GM19438 (cell line): ENCODE measurements around the gene LY6G6D.

Experiments
- ATAC-seq: cut with Tn5 transposase; IDR thresholded peaks from one replicate; pipeline ENCODE4 v1.9.1; 2021; ENCODE audit warnings: low read depth; ENCODE audit not compliant: unreplicated experiment

LY6G6D gene

GRCh38 chr6:31717499-31718222 is 2.5 kb downstream of the LY6G6D start:
- ATAC-seq: no peak

DNA sequence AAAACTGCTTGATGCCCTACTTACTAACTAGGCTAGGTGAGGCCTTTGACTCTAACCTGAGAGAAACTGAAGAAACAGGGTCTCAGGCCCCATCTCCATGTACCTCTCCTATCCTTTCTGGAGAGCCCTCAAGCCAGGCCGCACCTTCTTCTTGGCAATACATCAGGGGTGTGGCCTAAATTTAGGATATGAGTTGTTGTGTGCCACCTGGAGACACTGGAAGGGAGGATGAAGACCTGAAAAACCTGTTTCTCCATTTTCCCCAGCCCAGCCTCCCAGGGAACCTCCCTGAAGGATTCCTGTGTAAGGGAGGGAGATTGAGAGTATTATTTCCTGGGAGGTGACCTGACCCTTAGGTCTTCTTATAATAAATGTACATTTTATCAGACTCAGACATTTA is 3.1 kb downstream of the LY6G6D start:
- ATAC-seq: no peak

- no peak for ATAC-seq
These were observed 3.9 kb downstream of the LY6G6D start for GRCh38 chr6:31719001-31719400.

- ATAC-seq: no peak
These were observed 5.1 kb downstream of the LY6G6D start for GRCh38 chr6:31720196-31720770.

DNA sequence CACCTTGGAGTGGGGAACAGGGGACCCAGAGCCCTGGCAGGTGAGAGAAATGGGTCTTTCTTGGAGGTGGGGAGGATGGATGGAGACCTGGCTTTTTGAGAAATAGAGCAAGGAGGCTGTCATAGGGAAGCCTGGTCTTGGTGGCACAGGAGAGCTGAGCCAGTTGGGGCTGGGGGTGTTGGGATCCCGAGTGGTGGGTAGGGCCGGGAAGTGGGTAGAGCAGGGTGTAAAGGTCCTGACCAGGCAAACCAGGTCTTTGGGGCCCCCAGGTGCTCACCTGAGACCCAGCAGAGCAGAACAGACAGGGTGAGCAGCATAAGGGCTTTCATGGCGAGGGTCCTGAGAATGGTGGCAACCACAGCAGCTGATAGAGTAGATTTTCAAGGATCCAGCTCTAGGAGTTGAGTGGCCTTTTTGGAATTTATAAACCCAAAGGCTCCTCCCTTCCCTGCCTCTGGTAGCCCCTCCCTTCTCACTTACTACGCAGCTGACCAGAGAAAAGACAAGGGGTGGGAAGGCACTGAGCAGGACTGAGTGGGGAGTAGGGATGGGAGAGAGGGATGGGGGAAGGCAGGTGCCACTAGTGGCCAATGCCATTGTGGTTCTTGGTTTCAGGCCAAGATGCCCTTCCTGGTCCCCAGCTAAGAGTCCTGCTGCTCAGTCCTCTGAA is 6.3 kb downstream of the LY6G6D start, which contains the start of gene LY6G6C:
Gene LY6G6C, minus strand, starts transcription at position 396 of the 670 bp plus-strand sequence. Its CDS starts 67 bp downstream, at position 329.
- no peak for ATAC-seq

DNA sequence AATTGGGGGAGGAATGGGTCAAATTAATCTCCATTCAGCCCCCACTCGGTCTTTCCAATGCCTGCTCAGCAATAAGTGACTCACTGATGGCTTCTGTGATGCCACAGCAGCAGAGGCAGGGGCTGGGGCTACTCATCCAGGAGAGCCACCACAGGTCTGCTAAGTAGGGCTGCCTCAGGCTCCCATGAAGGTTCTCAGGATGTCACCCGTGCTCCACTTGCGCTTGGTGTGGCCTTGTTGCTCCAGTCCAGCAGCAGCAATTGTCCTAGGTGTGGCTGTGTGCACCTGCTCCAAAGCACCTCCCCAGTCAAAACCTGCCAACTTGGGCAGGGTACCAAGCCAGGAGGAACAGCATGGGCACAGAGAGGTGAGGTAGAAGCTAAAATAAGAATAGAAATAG is 7.0 kb downstream of the LY6G6D start:
- ATAC-seq: no peak

GRCh38 chr6:31723245-31723979 is 8.3 kb downstream of the LY6G6D start, which contains the start of gene MPIG6B:
Gene MPIG6B (plus strand): TSS chr6:31723373. CDS start chr6:31723384, 11 bp downstream.
- ATAC-seq: no peak

- ATAC-seq: no peak
These were observed 9.0 kb downstream of the LY6G6D start for GRCh38 chr6:31723980-31724691.

- no peak for ATAC-seq
These were observed 10.6 kb downstream of the LY6G6D start for GRCh38 chr6:31725502-31726350.

GRCh38 chr6:31727034-31727716 is 12.0 kb downstream of the LY6G6D start:
- ATAC-seq: no peak

DNA sequence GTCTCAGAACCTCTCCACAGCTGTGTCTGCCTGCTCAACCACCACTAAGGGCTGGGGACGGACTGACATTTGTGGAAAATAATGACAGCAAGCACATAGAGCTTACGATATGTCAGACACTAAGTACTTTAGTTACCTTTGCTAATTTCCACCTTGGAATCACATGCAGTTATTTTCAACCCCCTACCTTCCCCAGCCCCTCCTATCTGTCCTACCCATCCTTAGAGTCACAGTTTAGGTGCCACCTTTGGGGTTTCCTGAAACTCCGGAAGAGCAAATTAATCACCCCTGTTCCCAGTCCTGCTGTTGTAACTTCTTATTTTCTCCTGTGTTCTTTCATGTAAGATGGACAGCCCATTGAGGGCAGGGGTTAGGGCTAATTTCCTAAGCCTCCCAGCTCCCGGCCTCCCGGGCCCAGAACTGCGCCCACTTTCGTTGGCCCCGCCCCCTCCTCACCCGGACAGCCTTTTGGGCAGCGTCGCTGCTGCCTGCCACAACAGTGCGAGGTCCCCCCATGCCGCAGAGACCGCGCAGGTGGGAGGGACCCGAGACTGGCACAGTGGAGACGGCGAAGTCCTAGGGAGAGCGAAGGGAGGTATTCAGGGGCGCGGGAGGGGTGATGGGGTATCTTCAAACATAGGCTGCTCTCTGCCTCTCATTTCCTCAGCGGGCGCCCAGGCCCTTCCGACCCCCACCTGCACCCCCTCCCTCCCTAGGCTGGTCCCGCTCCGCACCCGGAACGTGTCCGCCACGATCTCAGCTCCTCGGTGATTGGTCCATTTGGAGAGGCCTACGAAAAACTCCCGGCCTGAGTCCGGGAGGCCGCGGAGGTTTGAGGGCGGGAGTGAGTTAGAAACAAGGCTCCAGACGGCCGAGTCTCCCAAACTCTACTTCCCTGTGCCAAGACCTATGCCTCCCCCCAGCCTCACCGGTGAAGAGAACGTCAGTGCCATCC is 12.8 kb downstream of the LY6G6D start:
- no peak for ATAC-seq

DNA sequence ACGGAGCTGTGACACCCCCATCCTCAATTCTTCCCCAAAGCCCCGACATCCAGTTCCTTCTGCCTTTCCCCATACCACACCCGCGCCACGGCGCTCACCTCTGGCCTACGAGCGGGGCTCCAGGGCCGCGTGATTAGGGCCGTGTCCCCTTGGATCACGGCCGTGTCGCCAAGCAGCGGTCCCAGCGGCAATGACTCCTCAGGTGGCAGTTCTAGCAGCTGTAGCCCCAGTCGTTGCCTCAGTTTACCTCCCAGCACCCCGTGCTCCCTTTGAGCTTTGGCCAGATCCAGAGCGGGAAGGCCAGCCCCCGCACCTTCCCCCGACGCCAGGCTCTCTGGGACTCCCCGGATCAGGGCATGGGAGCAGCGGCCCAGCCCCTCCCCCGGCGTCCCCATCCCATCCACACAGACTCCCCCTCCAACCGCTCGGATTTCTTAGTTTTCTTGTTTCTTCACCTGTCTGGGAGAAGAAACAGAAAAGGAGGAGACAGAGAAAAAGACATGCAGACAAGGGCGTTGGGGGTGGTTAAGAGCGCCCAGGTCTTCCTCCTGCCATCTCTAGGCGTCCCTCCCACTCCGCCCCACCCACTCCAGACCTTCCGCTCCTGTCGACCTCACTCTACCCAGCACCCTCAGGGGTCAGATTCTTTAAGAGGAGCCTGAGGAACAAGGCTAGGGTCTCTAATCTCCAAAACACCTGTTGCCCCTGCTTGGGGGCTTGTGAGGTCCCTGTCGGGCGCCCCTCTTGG is 13.8 kb downstream of the LY6G6D start, which contains the start of gene DDAH2:
Gene DDAH2, minus strand, starts transcription at position 533 of the 748 bp plus-strand sequence. Its CDS starts 138 bp downstream, at position 395.
- no peak for ATAC-seq

- ATAC-seq: peak; percentile 48
These were observed 14.4 kb downstream of the LY6G6D start for GRCh38 chr6:31729515-31729978.

DNA sequence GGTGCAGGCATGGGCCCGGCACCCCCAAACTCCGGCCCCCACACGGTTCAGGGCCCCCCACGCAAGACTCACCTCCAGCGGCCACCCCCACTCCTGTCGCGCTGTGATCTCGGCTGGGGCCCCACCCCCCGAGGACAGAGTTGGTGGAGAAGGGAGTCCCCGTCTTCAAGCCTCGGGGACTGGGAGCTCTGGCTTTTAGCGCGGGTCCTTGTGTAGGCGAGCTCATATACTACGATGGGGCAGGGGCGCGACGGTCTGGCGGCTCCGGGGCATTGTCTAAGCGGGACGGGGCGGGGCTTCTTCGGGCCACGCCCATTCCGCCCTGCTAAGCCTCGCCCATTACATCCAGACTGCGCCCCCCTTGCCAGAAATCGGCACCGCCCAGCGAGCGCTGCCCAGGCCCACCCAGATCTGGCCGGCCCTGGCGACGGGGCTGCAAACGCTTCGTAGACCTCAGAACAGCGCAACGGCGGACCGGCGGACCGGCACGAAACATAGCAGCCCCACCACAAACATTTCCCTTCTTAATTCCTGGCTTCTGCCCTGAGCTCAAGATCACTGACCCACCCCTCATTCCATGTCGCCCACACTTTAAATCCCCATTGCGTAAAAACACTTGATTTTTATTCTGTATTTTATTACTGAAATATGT is 15.0 kb downstream of the LY6G6D start:
- peak; percentile 33 for ATAC-seq

GRCh38 chr6:31730631-31731086 is 15.5 kb downstream of the LY6G6D start:
- ATAC-seq: no peak

DNA sequence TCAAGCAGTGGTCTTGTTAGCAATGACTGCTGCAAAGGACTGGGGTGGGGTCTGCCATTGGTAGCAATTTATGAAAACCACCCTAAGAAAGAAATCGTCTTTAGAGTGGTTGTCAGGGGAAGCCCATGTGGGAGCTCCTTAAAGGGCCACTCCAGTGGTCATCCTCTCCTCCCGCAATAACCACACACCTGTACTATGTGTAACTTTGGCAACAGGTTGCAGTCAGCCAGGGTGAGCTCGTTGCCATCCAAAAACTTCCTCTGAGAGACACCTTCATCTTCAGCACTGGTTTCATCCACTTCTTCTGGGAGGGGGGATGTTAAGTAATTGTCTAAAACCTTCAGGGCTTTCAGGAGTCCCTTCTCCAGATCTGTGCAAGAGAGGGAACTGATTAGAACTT is 16.9 kb downstream of the LY6G6D start:
- ATAC-seq: no peak
